Loucy (cell line): ENCODE data around the gene KLC1.

Experiments
- H2AFZ ChIP-seq: fragments of 200-600 bp; sonication (generic); 2 replicates; pipeline ENCODE4 v1.6.0; 2016; ENCODE audit warnings: antibody characterized with exemption, mild to moderate bottlenecking, low read length, moderate library complexity
- H3F3A ChIP-seq: fragments of 200-600 bp; 2 replicates; pipeline ENCODE4 v1.6.0; 2016; ENCODE audit warnings: antibody characterized with exemption, low read depth, mild to moderate bottlenecking
- H3K27me3 ChIP-seq: fragments of 200-600 bp; sonication (generic); 2 replicates; pipeline ENCODE4 v1.6.1; 2014; ENCODE audit warnings: low read length, mild to moderate bottlenecking; ENCODE audit not compliant: insufficient read depth, poor library complexity, severe bottlenecking
- H3K36me3 ChIP-seq: fragments of 200-600 bp; sonication (generic); 2 replicates; pipeline ENCODE4 v1.6.1; 2016; ENCODE audit warnings: low read length; ENCODE audit not compliant: insufficient read depth
- H3K4me1 ChIP-seq: fragments of 200-600 bp; sonication (generic); 2 replicates; pipeline ENCODE4 v1.5.1; 2014; ENCODE audit warnings: low read length, mild to moderate bottlenecking; ENCODE audit not compliant: insufficient read depth, poor library complexity, severe bottlenecking
- H3K4me2 ChIP-seq: fragments of 200-600 bp; sonication (generic); 2 replicates; pipeline ENCODE4 v1.6.0; 2014; ENCODE audit warnings: antibody characterized with exemption, low read length, low read depth, mild to moderate bottlenecking; ENCODE audit not compliant: poor library complexity, severe bottlenecking
- H3K4me3 ChIP-seq: fragments of 200-600 bp; sonication (generic); 2 replicates; pipeline ENCODE4 v1.5.1; 2014; ENCODE audit warnings: low read length, mild to moderate bottlenecking, mixed read lengths; ENCODE audit not compliant: poor library complexity, severe bottlenecking
- H3K79me2 ChIP-seq: fragments of 200-600 bp; sonication (generic); 2 replicates; pipeline ENCODE4 v1.6.1; 2014; ENCODE audit warnings: low read length; ENCODE audit not compliant: insufficient read depth
- H3K9ac ChIP-seq: fragments of 200-600 bp; sonication (generic); 2 replicates; pipeline ENCODE4 v1.6.0; 2014; ENCODE audit warnings: mild to moderate bottlenecking, low read depth, low read length, moderate library complexity; ENCODE audit not compliant: poor library complexity, severe bottlenecking
- H3K9me2 ChIP-seq: fragments of 200-600 bp; sonication (generic); replicated peaks from 2 replicates; pipeline ENCODE4 v1.6.1; 2016; ENCODE audit warnings: low read depth, low read length, mixed read lengths
- H3K9me3 ChIP-seq: fragments of 200-600 bp; sonication (generic); 2 replicates; pipeline ENCODE4 v1.6.1; 2014; ENCODE audit warnings: mild to moderate bottlenecking, antibody characterized with exemption, low read length, low read depth; ENCODE audit not compliant: insufficient read depth
- H4K20me1 ChIP-seq: fragments of 200-600 bp; sonication (generic); 2 replicates; pipeline ENCODE4 v1.6.0; 2014; ENCODE audit warnings: antibody characterized with exemption, low read length, mild to moderate bottlenecking; ENCODE audit not compliant: insufficient read depth, poor library complexity, severe bottlenecking
- CTCF ChIP-seq: fragments of 200-600 bp; sonication (generic); conservative IDR thresholded peaks from 2 replicates; pipeline ENCODE4 v1.5.1; 2014; ENCODE audit warnings: mild to moderate bottlenecking, antibody characterized with exemption, low read length
- EZH2phosphoT487 ChIP-seq: fragments of 200-600 bp; IDR thresholded peaks from 2 replicates; pipeline ENCODE4 v1.6.1; 2018; ENCODE audit warnings: antibody characterized with exemption, mild to moderate bottlenecking, moderate library complexity, borderline replicate concordance

Gene KLC1

GRCh38 chr14:103685276-103686211 lies 56.5 kb downstream of the KLC1 start:
- Histone ChIP-seq H3K4me1 (no peaks in the 10 kb centered on the region), H3K9ac (no peak overlapping the region), H3K4me2 (no peak overlapping the region), H3F3A (no peaks in the 10 kb centered on the region), H2AFZ (no peak overlapping the region), H4K20me1 (no peaks in the 10 kb centered on the region), H3K27me3 (no peaks in the 10 kb centered on the region), H3K9me3 (no peaks in the 10 kb centered on the region), H3K36me3 (peaks cover 76% of the 10 kb centered on the region; the same call in 1 of the 2 replicates), H3K79me2 (no peaks in the 10 kb centered on the region), H3K9me2 (no peaks in the 10 kb centered on the region), H3K4me3 (no peak overlapping the region)
- TF ChIP-seq CTCF = no peak
- TF ChIP-seq EZH2phosphoT487 = no peak

- Histone ChIP-seq H3K4me2 (no peak overlapping the region), H3K4me1 (no peaks in the 10 kb centered on the region), H4K20me1 (no peaks in the 10 kb centered on the region), H3K9ac (no peak overlapping the region), H3K27me3 (no peaks in the 10 kb centered on the region), H2AFZ (no peak overlapping the region), H3K9me2 (no peaks in the 10 kb centered on the region), H3K9me3 (no peaks in the 10 kb centered on the region), H3K4me3 (no peak overlapping the region), H3K79me2 (no peaks in the 10 kb centered on the region), H3K36me3 (peaks cover 69% of the 10 kb centered on the region; the same call in 1 of the 2 replicates), H3F3A (no peaks in the 10 kb centered on the region)
- TF ChIP-seq EZH2phosphoT487 (no peak), CTCF (no peak)
Measured at GRCh38 chr14:103686831-103687485, 57.9 kb downstream of the KLC1 start.

GRCh38 chr14:103687712-103688111 lies 58.7 kb downstream of the KLC1 start:
- Histone ChIP-seq H3K9ac (no peak overlapping the region), H3K36me3 (peaks cover 76% of the 10 kb centered on the region; the same call in 1 of the 2 replicates), H4K20me1 (no peaks in the 10 kb centered on the region), H3K9me3 (no peaks in the 10 kb centered on the region), H3K4me3 (no peak overlapping the region), H3K4me1 (no peaks in the 10 kb centered on the region), H3K9me2 (no peaks in the 10 kb centered on the region), H2AFZ (no peak overlapping the region), H3F3A (no peaks in the 10 kb centered on the region), H3K27me3 (no peaks in the 10 kb centered on the region), H3K79me2 (no peaks in the 10 kb centered on the region), H3K4me2 (no peak overlapping the region)
- TF ChIP-seq EZH2phosphoT487 (no peak), CTCF (no peak)
